OCI-LY1 (cell line): ENCODE data around the gene SERPIND1.

Source experiments
- EZH2 ChIP-seq: fragments of 200-600 bp; sonication (generic), shearing (Covaris generic); IDR thresholded peaks from 2 replicates; pipeline ENCODE4 v1.8.0; 2017; ENCODE audit warnings: borderline replicate concordance, mixed run types, mild to moderate bottlenecking, antibody characterized with exemption, low read length, moderate library complexity, mixed read lengths
- TF ChIP-seq, protein P1 (sequence below): fragments of 200-600 bp; sonication (generic), shearing (Covaris generic); IDR thresholded peaks from 2 replicates; pipeline ENCODE4 v1.5.1; 2017; ENCODE audit warnings: mild to moderate bottlenecking, antibody characterized with exemption, low read length, moderate library complexity, mixed read lengths

- TF ChIP-seq, protein P1, sequence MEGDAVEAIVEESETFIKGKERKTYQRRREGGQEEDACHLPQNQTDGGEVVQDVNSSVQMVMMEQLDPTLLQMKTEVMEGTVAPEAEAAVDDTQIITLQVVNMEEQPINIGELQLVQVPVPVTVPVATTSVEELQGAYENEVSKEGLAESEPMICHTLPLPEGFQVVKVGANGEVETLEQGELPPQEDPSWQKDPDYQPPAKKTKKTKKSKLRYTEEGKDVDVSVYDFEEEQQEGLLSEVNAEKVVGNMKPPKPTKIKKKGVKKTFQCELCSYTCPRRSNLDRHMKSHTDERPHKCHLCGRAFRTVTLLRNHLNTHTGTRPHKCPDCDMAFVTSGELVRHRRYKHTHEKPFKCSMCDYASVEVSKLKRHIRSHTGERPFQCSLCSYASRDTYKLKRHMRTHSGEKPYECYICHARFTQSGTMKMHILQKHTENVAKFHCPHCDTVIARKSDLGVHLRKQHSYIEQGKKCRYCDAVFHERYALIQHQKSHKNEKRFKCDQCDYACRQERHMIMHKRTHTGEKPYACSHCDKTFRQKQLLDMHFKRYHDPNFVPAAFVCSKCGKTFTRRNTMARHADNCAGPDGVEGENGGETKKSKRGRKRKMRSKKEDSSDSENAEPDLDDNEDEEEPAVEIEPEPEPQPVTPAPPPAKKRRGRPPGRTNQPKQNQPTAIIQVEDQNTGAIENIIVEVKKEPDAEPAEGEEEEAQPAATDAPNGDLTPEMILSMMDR: no peak
- TF ChIP-seq EZH2: no peak
Measured at GRCh38 chr22:20787223-20787622, 13.3 kb downstream of the SERPIND1 start.
